Stimulated activated effector memory CD8-positive, alpha-beta T cell treated with anti-CD3 and anti-CD28 coated beads, Interleukin-12 subunit alpha, Interleukin-12 subunit beta, amount 100 ng/mL, for 72 hours (primary cell): Measurements from ENCODE around the gene MRFAP1.
A peak's percentile ranks its signal among the peaks of the same experiment; 100 is the strongest.

Experiments
- ATAC-seq: fragments of 150-1000 bp; cut with Tn5 transposase; 2 replicates; pipeline ENCODE4 v1.10.0; 2021
- DNase-seq, 2 donors: peaks; one replicate each; pipeline ENCODE4 v3.0.0; 2021 to 2022; ENCODE audit warnings: low spot score in 2 of 2
- H3K27ac Mint-ChIP-seq: one replicate; pipeline ENCODE4 v1.8.0; 2022; ENCODE audit warnings: mild to moderate bottlenecking, mixed read lengths
- H3K36me3 Mint-ChIP-seq: one replicate; pipeline ENCODE4 v1.8.0; 2022; ENCODE audit warnings: mild to moderate bottlenecking, mixed read lengths
- H3K4me1 Mint-ChIP-seq: one replicate; pipeline ENCODE4 v1.8.0; 2022; ENCODE audit warnings: mixed read lengths
- H3K4me3 Mint-ChIP-seq: one replicate; pipeline ENCODE4 v1.8.0; 2022; ENCODE audit warnings: mild to moderate bottlenecking, mixed read lengths
- H3K9me3 Mint-ChIP-seq: one replicate; pipeline ENCODE4 v1.8.0; 2022; ENCODE audit warnings: mixed read lengths

The MRFAP1 gene

GRCh38 chr4:6640292-6641163 is at the start of gene MRFAP1:
Gene MRFAP1 (plus strand): TSS chr4:6640685. CDS start chr4:6640863, 178 bp downstream.
- Mint-ChIP-seq H3K4me3 (peak within 1 kb of the TSS; percentile 100), H3K9me3 (no peaks in the 10 kb centered on the region), H3K27ac (peak within 1 kb of the TSS; percentile 100), H3K36me3 (peaks cover 49% of the 10 kb centered on the region), H3K4me1 (peaks cover 44% of the 10 kb centered on the region)
- ATAC-seq (peak; percentile 93), DNase-seq (peak; percentile 83 to 94)

- peaks cover 41% of the 10 kb centered on the region for H3K36me3 Mint-ChIP-seq
- ATAC-seq (no peak), DNase-seq (no peak)
- H3K4me1 Mint-ChIP-seq: peaks cover 5% of the 10 kb centered on the region
- no peaks in the 10 kb centered on the region for H3K9me3 Mint-ChIP-seq
- peak overlapping the region; percentile 58 for H3K27ac Mint-ChIP-seq
- H3K4me3 Mint-ChIP-seq: no peak overlapping the region
Measured at GRCh38 chr4:6591313-6591712, 49.2 kb upstream of the MRFAP1 start.

GRCh38 chr4:6591781-6592180 is 48.7 kb upstream of the MRFAP1 start:
- Mint-ChIP-seq H3K4me3 (no peak overlapping the region), H3K36me3 (peaks cover 41% of the 10 kb centered on the region), H3K9me3 (no peaks in the 10 kb centered on the region), H3K4me1 (peaks cover 10% of the 10 kb centered on the region), H3K27ac (peak overlapping the region; percentile 58)
- ATAC-seq (no peak), DNase-seq (no peak)

- peaks cover 31% of the 10 kb centered on the region for H3K36me3 Mint-ChIP-seq
- peak; percentile 9 for ATAC-seq
Measured at GRCh38 chr4:6592804-6593563, 47.5 kb upstream of the MRFAP1 start.

GRCh38 chr4:6594341-6594740 is 46.1 kb upstream of the MRFAP1 start:
- peaks cover 12% of the 10 kb centered on the region for H3K4me1 Mint-ChIP-seq
- ATAC-seq: no peak
- peak overlapping the region; percentile 45 for H3K27ac Mint-ChIP-seq
- no peak overlapping the region for H3K4me3 Mint-ChIP-seq
- DNase-seq: no peak
- H3K9me3 Mint-ChIP-seq: no peaks in the 10 kb centered on the region
- peaks cover 33% of the 10 kb centered on the region for H3K36me3 Mint-ChIP-seq

More at GRCh38 chr4:6592804-6593563, 47.5 kb upstream of the MRFAP1 start:
- Mint-ChIP-seq H3K9me3 (no peaks in the 10 kb centered on the region), H3K27ac (no peak overlapping the region), H3K4me1 (peaks cover 12% of the 10 kb centered on the region), H3K4me3 (no peak overlapping the region)
- DNase-seq: no peak

GRCh38 chr4:6594826-6595355 is 45.6 kb upstream of the MRFAP1 start:
- Mint-ChIP-seq H3K27ac (peak overlapping the region; percentile 45), H3K4me3 (no peak overlapping the region), H3K36me3 (peaks cover 32% of the 10 kb centered on the region), H3K9me3 (no peaks in the 10 kb centered on the region), H3K4me1 (peaks cover 12% of the 10 kb centered on the region)
- ATAC-seq (no peak), DNase-seq (no peak)

GRCh38 chr4:6595897-6596537 is 44.5 kb upstream of the MRFAP1 start:
- Mint-ChIP-seq H3K36me3 (peaks cover 23% of the 10 kb centered on the region), H3K9me3 (no peaks in the 10 kb centered on the region), H3K27ac (no peak overlapping the region), H3K4me3 (no peak overlapping the region), H3K4me1 (peaks cover 12% of the 10 kb centered on the region)
- no peak for DNase-seq
- peak; percentile 9 for ATAC-seq

GRCh38 chr4:6596948-6597347 is 43.5 kb upstream of the MRFAP1 start:
- DNase-seq (no peak), ATAC-seq (no peak)
- Mint-ChIP-seq H3K4me1 (peaks cover 12% of the 10 kb centered on the region), H3K36me3 (peaks cover 21% of the 10 kb centered on the region), H3K9me3 (no peaks in the 10 kb centered on the region), H3K27ac (no peak overlapping the region), H3K4me3 (no peak overlapping the region)

GRCh38 chr4:6598127-6598526 is 42.4 kb upstream of the MRFAP1 start:
- H3K4me1 Mint-ChIP-seq: peaks cover 12% of the 10 kb centered on the region
- H3K4me3 Mint-ChIP-seq: no peak overlapping the region
- peaks cover 25% of the 10 kb centered on the region for H3K36me3 Mint-ChIP-seq
- H3K9me3 Mint-ChIP-seq: no peaks in the 10 kb centered on the region
- no peak for ATAC-seq
- H3K27ac Mint-ChIP-seq: no peak overlapping the region
- DNase-seq: no peak

- H3K27ac Mint-ChIP-seq: no peak overlapping the region
- peaks cover 30% of the 10 kb centered on the region for H3K36me3 Mint-ChIP-seq
- ATAC-seq (no peak), DNase-seq (no peak)
- peaks cover 1% of the 10 kb centered on the region for H3K9me3 Mint-ChIP-seq
- H3K4me1 Mint-ChIP-seq: peaks cover 12% of the 10 kb centered on the region
- H3K4me3 Mint-ChIP-seq: no peak overlapping the region
Measured at GRCh38 chr4:6598641-6599040, 41.8 kb upstream of the MRFAP1 start.

GRCh38 chr4:6601661-6602250 is 38.7 kb upstream of the MRFAP1 start:
- Mint-ChIP-seq H3K4me1 (peaks cover 2% of the 10 kb centered on the region), H3K4me3 (no peak overlapping the region), H3K9me3 (peaks cover 10% of the 10 kb centered on the region), H3K36me3 (peaks cover 54% of the 10 kb centered on the region), H3K27ac (no peak overlapping the region)
- DNase-seq (no peak), ATAC-seq (no peak)

GRCh38 chr4:6602289-6602688 is 38.2 kb upstream of the MRFAP1 start:
- Mint-ChIP-seq H3K4me3 (no peak overlapping the region), H3K36me3 (peaks cover 55% of the 10 kb centered on the region), H3K4me1 (no peaks in the 10 kb centered on the region), H3K27ac (no peak overlapping the region), H3K9me3 (peaks cover 10% of the 10 kb centered on the region)
- DNase-seq (no peak), ATAC-seq (no peak)

GRCh38 chr4:6603128-6603527 is 37.4 kb upstream of the MRFAP1 start:
- ATAC-seq: no peak
- no peak overlapping the region for H3K27ac Mint-ChIP-seq
- H3K9me3 Mint-ChIP-seq: peaks cover 10% of the 10 kb centered on the region
- peaks cover 63% of the 10 kb centered on the region for H3K36me3 Mint-ChIP-seq
- DNase-seq: no peak
- H3K4me3 Mint-ChIP-seq: no peak overlapping the region
- H3K4me1 Mint-ChIP-seq: peaks cover 6% of the 10 kb centered on the region

- no peak for ATAC-seq
- no peak overlapping the region for H3K27ac Mint-ChIP-seq
- peaks cover 19% of the 10 kb centered on the region for H3K4me1 Mint-ChIP-seq
- H3K9me3 Mint-ChIP-seq: peaks cover 10% of the 10 kb centered on the region
- H3K36me3 Mint-ChIP-seq: peaks cover 56% of the 10 kb centered on the region
- H3K4me3 Mint-ChIP-seq: no peak overlapping the region
- no peak for DNase-seq
Measured at GRCh38 chr4:6605114-6605513, 35.4 kb upstream of the MRFAP1 start.

- peaks cover 19% of the 10 kb centered on the region for H3K4me1 Mint-ChIP-seq
- DNase-seq (no peak), ATAC-seq (no peak)
- no peak overlapping the region for H3K4me3 Mint-ChIP-seq
- peak overlapping the region; percentile 60 for H3K27ac Mint-ChIP-seq
- peaks cover 61% of the 10 kb centered on the region for H3K36me3 Mint-ChIP-seq
- peaks cover 10% of the 10 kb centered on the region for H3K9me3 Mint-ChIP-seq
Measured at GRCh38 chr4:6605605-6606004, 34.9 kb upstream of the MRFAP1 start.
